NCI-H1105 (cell line): ENCODE measurements around the gene FAM107B.
A peak's percentile ranks its signal among the peaks of the same experiment; 100 is the strongest.
"Not testable (repeated sequence)": the region's sequence is repeated elsewhere in the genome, so short reads cannot be mapped to it uniquely, and the experiment has no call there.

Experiments used
- DNase-seq: peaks from one replicate; lab custom pipeline; 2025; lab: John Stamatoyannopoulos, UW

FAM107B gene

GRCh38 chr10:14736043-14736442 lies 38.7 kb downstream of the FAM107B start:
- DNase-seq, result no peak

- DNase-seq, result peak; percentile 77
Measured at GRCh38 chr10:14731875-14732512, 42.7 kb downstream of the FAM107B start.

GRCh38 chr10:14728346-14728745 lies 46.4 kb downstream of the FAM107B start:
- no peak for DNase-seq

GRCh38 chr10:14727924-14728323 lies 46.8 kb downstream of the FAM107B start:
- DNase-seq, result no peak

- DNase-seq, result no peak
Measured at GRCh38 chr10:14727465-14727864, 47.2 kb downstream of the FAM107B start.

GRCh38 chr10:14724931-14725330 lies 49.8 kb downstream of the FAM107B start:
- no peak for DNase-seq

GRCh38 chr10:14723052-14723689 lies 51.5 kb downstream of the FAM107B start:
- DNase-seq, result no peak

- no peak for DNase-seq
Measured at GRCh38 chr10:14717552-14717951, 57.1 kb downstream of the FAM107B start.

GRCh38 chr10:14712991-14713424 lies 61.7 kb downstream of the FAM107B start:
- no peak for DNase-seq

- not testable (repeated sequence) for DNase-seq
Measured at GRCh38 chr10:14709344-14709743, 65.4 kb downstream of the FAM107B start.

GRCh38 chr10:14707481-14707880 lies 67.2 kb downstream of the FAM107B start:
- no peak for DNase-seq

GRCh38 chr10:14705548-14706230 lies 69.0 kb downstream of the FAM107B start:
- no peak for DNase-seq

GRCh38 chr10:14703631-14704001 lies 71.1 kb downstream of the FAM107B start:
- DNase-seq, result no peak

GRCh38 chr10:14701466-14701865 lies 73.2 kb downstream of the FAM107B start:
- no peak for DNase-seq

GRCh38 chr10:14700546-14700945 lies 74.2 kb downstream of the FAM107B start:
- no peak for DNase-seq

- DNase-seq, result no peak
Measured at GRCh38 chr10:14699482-14699881, 75.2 kb downstream of the FAM107B start.

GRCh38 chr10:14698829-14699170 lies 75.9 kb downstream of the FAM107B start:
- DNase-seq, result no peak

- no peak for DNase-seq
Measured at GRCh38 chr10:14698111-14698828, 76.4 kb downstream of the FAM107B start.

- DNase-seq, result no peak
Measured at GRCh38 chr10:14697281-14697680, 77.4 kb downstream of the FAM107B start.

GRCh38 chr10:14696821-14697220 lies 77.9 kb downstream of the FAM107B start:
- no peak for DNase-seq

GRCh38 chr10:14695847-14696480 lies 78.7 kb downstream of the FAM107B start:
- no peak for DNase-seq

- DNase-seq, result no peak
Measured at GRCh38 chr10:14693891-14694290, 80.8 kb downstream of the FAM107B start.
